Tibial nerve (tissue), 4 donors: ENCODE data around the gene ANO3. TPM values are rescaled to one million over a fixed set of nuclear protein-coding genes. Genes with fewer than 3 reads are reported as not detected.
"Not testable (repeated sequence)": the region's sequence is repeated elsewhere in the genome, so short reads cannot be mapped to it uniquely, and the experiment has no call there.

ENCODE experiments used
- DNase-seq, 2 donors: peaks; one replicate each; pipeline ENCODE4 v3.0.0-alpha.2; 2019; ENCODE audit warnings: low spot score in 2 of 2
- H3K27ac ChIP-seq, 4 donors: fragments of 200-600 bp; sonication (generic) in 3 of 4; one replicate each; pipeline ENCODE4 v1.5.1; 2017 to 2019; ENCODE audit warnings: mild to moderate bottlenecking in 1 of 4
- H3K27me3 ChIP-seq, 2 donors: fragments of 200-600 bp; sonication (generic) in 1 of 2; one replicate each; pipeline versions ENCODE4 v1.5.1 to v1.6.0; 2017 to 2019
- H3K36me3 ChIP-seq, 3 donors: fragments of 200-600 bp; sonication (generic); one replicate each; pipeline ENCODE4 v1.5.1; 2018 to 2019
- H3K4me1 ChIP-seq, 4 donors: fragments of 200-600 bp; sonication (generic) in 3 of 4; one replicate each; pipeline ENCODE4 v1.5.1; 2017 to 2019
- H3K4me3 ChIP-seq, 4 donors: fragments of 200-600 bp; sonication (generic) in 3 of 4; one replicate each; pipeline ENCODE4 v1.5.1; 2017 to 2019; ENCODE audit warnings: mild to moderate bottlenecking in 1 of 4, moderate library complexity in 1 of 4
- H3K9me3 ChIP-seq, 4 donors: fragments of 200-600 bp; sonication (generic) in 3 of 4; one replicate each; pipeline ENCODE4 v1.5.1; 2017 to 2019
- CTCF ChIP-seq, 5 experiments: fragments of 200-600 bp in 3 of 5; fragments of 450-650 bp in 2 of 5; sonication (generic) in 3 of 5; IDR thresholded peaks; one replicate each; pipeline ENCODE4 v1.5.1; 2016 to 2019; ENCODE audit warnings: antibody characterized with exemption in 5 of 5, mild to moderate bottlenecking in 3 of 5, moderate library complexity in 2 of 5
- EP300 ChIP-seq, 2 donors: sonication (generic); formaldehyde crosslinking; IDR thresholded peaks; one replicate each; pipeline ENCODE4 v1.6.1; 2017; ENCODE audit warnings: antibody characterized with exemption in 2 of 2, mild to moderate bottlenecking in 1 of 2
- POLR2A ChIP-seq, 2 donors: fragments of 450-650 bp; IDR thresholded peaks; one replicate each; pipeline ENCODE4 v1.6.1; 2017; ENCODE audit warnings: antibody characterized with exemption in 2 of 2, mild to moderate bottlenecking in 2 of 2, moderate library complexity in 2 of 2
- WGBS, 2 donors: methylation state at CpG; one replicate each; pipeline ENCODE4 v1.1.5; 2018; 5-methylcytosine and 5-hydroxymethylcytosine counted together
- total RNA-seq, 4 donors: library from RNA; depleted of rRNA; stranded (reverse); fragments of >200 nt; gene quantifications; one replicate each; pipeline ENCODE4 v1.1.0, GENCODE V29; 2016

Gene ANO3
- total RNA-seq, 4 donors from 2014 or later, result 0.42 to 1.7 (median 0.74) TPM

DNA sequence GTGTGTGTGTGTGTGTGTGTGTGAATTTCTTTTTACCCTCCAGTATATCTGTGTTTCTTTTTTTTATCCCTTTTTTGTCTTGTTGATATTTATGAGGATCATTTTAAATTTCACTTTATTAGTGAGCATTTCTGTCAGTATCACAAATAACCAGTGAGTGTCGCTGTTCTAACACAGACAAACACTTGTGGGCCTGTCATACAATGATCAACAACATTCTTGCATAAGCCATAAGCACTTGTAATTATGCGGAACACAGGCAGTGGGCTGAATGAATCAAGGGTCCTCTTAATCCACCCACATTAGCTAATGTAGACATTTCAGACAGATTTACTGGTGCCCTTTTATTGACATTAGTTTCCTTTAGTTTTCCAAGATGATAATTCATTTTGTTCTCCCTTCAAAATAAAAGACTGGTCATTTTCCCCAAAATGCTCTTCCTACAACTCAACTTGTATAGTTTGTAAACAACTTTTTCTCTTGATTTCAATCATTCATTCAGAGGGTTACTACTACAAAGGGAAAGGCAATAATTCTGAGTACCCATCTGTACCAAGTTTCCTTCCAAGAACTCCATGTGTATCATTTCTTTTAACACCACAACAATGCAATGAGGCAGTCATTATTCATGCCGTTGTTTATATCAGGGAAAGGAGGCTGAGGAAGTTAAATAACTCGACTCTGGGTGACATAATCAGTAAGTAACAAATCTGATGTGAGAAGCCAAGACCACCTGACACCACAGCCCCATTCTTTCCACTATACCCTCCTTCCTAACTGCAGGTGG is 34.5 kb upstream of the ANO3 start:
- no peak for TF ChIP-seq EP300 (IDR thresholded peaks at IDR 0.05)
- no peak for TF ChIP-seq POLR2A (IDR thresholded peaks at IDR 0.05)
- TF ChIP-seq CTCF (IDR thresholded peaks at IDR 0.05), result peak; percentile 52 to 72 (median 60)
- Histone ChIP-seq H3K4me1 (no peaks in the 10 kb centered on the region), H3K36me3 (no peaks in the 10 kb centered on the region), H3K27me3 (no peaks in the 10 kb centered on the region), H3K4me3 (no peak overlapping the region), H3K9me3 (no peaks in the 10 kb centered on the region), H3K27ac (peak overlapping the region in 2 of 4 donors; percentile 50 to 68)
- 13 to 19% methylated on average over 4 of the region's 4 CpGs for WGBS, 2 donors
- peak in 1 of 2 donors; percentile 70 for DNase-seq

DNA sequence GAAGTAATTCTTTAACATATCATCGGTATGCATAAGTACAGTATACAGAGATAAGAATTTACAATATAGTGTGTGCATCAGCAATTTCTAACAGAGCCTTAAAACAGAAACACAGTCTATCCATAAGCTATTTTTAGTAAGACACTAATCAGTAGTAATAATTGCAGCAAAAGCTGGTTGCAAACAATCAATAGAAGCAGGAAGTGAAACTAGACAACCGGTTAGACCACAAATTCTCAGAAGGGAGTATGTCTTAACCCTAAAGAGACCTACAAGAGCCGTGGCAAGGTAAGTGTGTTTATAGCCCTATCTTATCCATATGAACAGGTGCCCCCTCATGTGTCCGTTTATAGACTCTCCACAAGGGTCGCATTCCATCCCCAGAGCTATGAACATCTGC is 15.6 kb upstream of the ANO3 start:
- H3K4me1 ChIP-seq, H3K9me3 ChIP-seq, H3K27ac ChIP-seq, DNase-seq, H3K4me3 ChIP-seq, H3K27me3 ChIP-seq, H3K36me3 ChIP-seq: not testable (repeated sequence)
- WGBS, 2 donors, result 65 to 66% methylated on average over 5 of the region's 5 CpGs

- no peak for DNase-seq
- Histone ChIP-seq H3K4me1 (no peaks in the 10 kb centered on the region), H3K9me3 (no peaks in the 10 kb centered on the region), H3K27me3 (no peaks in the 10 kb centered on the region), H3K4me3 (no peak overlapping the region), H3K36me3 (no peaks in the 10 kb centered on the region), H3K27ac (no peak overlapping the region)
- WGBS, 2 donors, result 38 to 48% methylated on average over 2 of the region's 2 CpGs
- TF ChIP-seq CTCF (IDR thresholded peaks at IDR 0.05) (no peak), EP300 (IDR thresholded peaks at IDR 0.05) (no peak), POLR2A (IDR thresholded peaks at IDR 0.05) (no peak)
These were observed 12.0 kb upstream of the ANO3 start for GRCh38 chr11:26319906-26320305.

DNA sequence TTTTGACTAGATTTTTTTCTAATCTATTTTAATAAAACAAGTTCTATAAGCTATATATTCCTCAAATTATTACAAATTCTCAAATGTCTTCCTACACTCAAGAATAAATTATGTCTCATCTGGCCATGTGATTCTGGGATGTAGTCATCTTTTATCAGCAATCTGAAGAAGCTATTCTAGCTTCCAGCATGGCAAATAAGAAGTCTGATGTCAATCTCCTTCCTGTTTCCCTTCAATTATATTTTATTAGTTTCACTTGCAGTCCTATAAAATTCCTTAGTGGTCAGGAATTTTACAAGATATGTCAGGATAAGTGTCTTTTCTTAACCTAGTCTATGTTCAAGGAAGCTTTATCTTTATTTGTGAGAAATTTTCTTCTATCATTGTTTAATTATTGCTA is 10.4 kb upstream of the ANO3 start:
- no peak for DNase-seq
- Histone ChIP-seq H3K36me3 (no peaks in the 10 kb centered on the region), H3K4me3 (no peak overlapping the region), H3K9me3 (no peaks in the 10 kb centered on the region), H3K27ac (no peak overlapping the region), H3K27me3 (no peaks in the 10 kb centered on the region), H3K4me1 (no peaks in the 10 kb centered on the region)
- TF ChIP-seq EP300 (IDR thresholded peaks at IDR 0.05) (no peak), POLR2A (IDR thresholded peaks at IDR 0.05) (no peak), CTCF (IDR thresholded peaks at IDR 0.05) (no peak)

DNA sequence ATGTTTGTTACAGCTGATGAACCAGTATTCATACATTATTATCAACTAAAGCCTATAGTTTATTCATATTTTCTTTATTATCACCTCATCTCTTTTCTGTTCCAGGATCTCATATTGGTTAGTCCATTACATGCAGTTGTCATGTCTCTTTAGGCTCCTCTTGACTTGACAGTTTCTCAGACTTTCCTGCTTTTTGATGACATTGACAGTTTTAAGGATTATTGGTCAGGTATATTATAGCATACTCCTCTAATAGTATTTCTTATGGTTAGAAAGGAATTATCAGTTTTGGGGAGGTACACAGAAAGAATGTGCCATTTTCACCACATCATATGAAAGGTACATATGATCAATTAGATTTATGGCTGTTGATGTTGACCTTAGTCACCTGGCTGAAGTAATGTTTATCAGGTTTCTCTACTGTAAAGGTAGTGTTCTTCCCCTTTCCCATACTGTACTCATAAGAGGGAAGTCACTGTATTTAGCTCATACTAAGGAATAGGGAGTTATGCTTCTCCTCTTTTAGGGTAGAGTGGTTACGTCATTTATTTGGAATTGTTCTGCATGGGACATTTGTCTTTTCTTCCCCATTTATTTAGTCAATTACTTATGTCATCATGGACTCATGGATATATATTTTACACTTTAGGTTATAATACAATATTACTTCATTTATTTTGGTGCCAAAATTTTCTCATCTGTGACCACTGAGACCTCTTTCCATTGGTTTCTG is 9.4 kb upstream of the ANO3 start:
- Histone ChIP-seq H3K27me3 (no peaks in the 10 kb centered on the region), H3K4me3 (no peak overlapping the region), H3K27ac (no peak overlapping the region), H3K4me1 (no peaks in the 10 kb centered on the region), H3K9me3 (no peaks in the 10 kb centered on the region), H3K36me3 (no peaks in the 10 kb centered on the region)
- TF ChIP-seq EP300 (IDR thresholded peaks at IDR 0.05) (no peak), CTCF (IDR thresholded peaks at IDR 0.05) (no peak), POLR2A (IDR thresholded peaks at IDR 0.05) (no peak)
- no peak for DNase-seq
- WGBS, 2 donors, result 83 to 92% methylated on average over 1 of the region's 1 CpG
